ENCODE results near the gene ERAS.

DNA sequence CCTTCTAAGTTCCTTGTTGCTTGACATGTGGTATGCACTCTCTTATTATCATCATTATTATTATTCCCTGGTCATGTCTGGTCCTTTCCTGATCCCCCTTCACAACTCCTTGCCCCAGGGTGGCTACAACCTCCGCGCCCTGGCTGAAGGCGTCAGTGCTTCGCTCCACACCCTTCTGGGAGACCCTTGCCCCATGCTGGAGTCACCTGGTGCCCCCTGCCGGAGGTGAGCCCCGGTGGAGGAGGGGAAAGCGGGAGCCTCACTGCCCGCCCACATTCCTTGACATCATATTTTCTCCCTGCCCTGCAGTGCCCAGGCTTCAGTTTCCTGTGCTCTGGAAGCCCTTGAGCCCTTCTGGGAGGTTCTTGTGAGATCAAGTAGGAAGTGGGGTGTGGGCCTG lies 11.0 kb upstream of the ERAS start:
- TF ChIP-seq RAD21 (IDR thresholded peaks at IDR 0.05; ENCODE audit: low read length) (no peak), SIN3A (IDR thresholded peaks at IDR 0.05; ENCODE audit: borderline replicate concordance, low read depth, low read length) (no peak), JUND (IDR thresholded peaks at IDR 0.05) (no peak)
